Fibroblast of lung (primary cell): ENCODE measurements around the gene CMTR2. TPM values are rescaled to one million over a fixed set of nuclear protein-coding genes. Genes with fewer than 3 reads are reported as not detected.

Experiments
- DNase-seq, 2 donors: peaks; one replicate each; pipeline versions ENCODE4 v3.0.0 to v3.0.0-alpha.2; 2010; ENCODE audit warnings: low read depth in 2 of 2
- H2AFZ ChIP-seq: 2 replicates; pipeline ENCODE4 v1.5.1; 2012; ENCODE audit warnings: low read length, control low read depth, inconsistent platforms
- H3K27ac ChIP-seq: 2 replicates; pipeline ENCODE4 v1.5.1; 2011; ENCODE audit warnings: low read length, control low read depth; ENCODE audit not compliant: insufficient read depth
- H3K27me3 ChIP-seq: 2 replicates; pipeline ENCODE4 v1.5.1; 2011; ENCODE audit warnings: mild to moderate bottlenecking, low read length; ENCODE audit not compliant: control insufficient read depth, insufficient read depth
- H3K36me3 ChIP-seq: 2 replicates; pipeline ENCODE4 v1.5.1; 2011; ENCODE audit warnings: low read length; ENCODE audit not compliant: control insufficient read depth, insufficient read depth
- H3K4me1 ChIP-seq: 2 replicates; pipeline ENCODE4 v1.5.1; 2011; ENCODE audit warnings: low read length; ENCODE audit not compliant: control insufficient read depth, insufficient read depth; ENCODE audit errors: extremely low read depth
- H3K4me2 ChIP-seq: 2 replicates; pipeline ENCODE4 v1.5.1; 2011; ENCODE audit warnings: low read length, control low read depth; ENCODE audit not compliant: insufficient read depth; ENCODE audit errors: extremely low read depth
- H3K4me3 ChIP-seq, 4 experiments: fragments of 200-600 bp in 1 of 4; sonication (generic) in 1 of 4; replicated peaks in 1 of 4; 2 replicates each; pipeline ENCODE4 v1.5.1; 2011 to 2016; ENCODE audit warnings: low read length in 4 of 4, low read depth in 3 of 4, mild to moderate bottlenecking in 3 of 4, control low read depth in 2 of 4, inconsistent platforms in 1 of 4, mixed read lengths in 1 of 4; ENCODE audit not compliant: insufficient read depth in 1 of 4; ENCODE audit errors: control extremely low read depth in 1 of 4
- H3K79me2 ChIP-seq: 2 replicates; pipeline ENCODE4 v1.5.1; 2012; ENCODE audit warnings: mild to moderate bottlenecking, low read length, inconsistent platforms; ENCODE audit not compliant: control insufficient read depth, insufficient read depth
- H3K9ac ChIP-seq: 2 replicates; pipeline ENCODE4 v1.5.1; 2011; ENCODE audit warnings: mild to moderate bottlenecking, low read length, control low read depth; ENCODE audit not compliant: insufficient read depth
- H3K9me3 ChIP-seq: 2 replicates; pipeline ENCODE4 v1.5.1; 2012; ENCODE audit warnings: low read depth, low read length; ENCODE audit not compliant: control insufficient read depth, insufficient read depth
- H4K20me1 ChIP-seq: 2 replicates; pipeline ENCODE4 v1.5.1; 2011; ENCODE audit warnings: low read length; ENCODE audit not compliant: control insufficient read depth, insufficient read depth; ENCODE audit errors: extremely low read depth
- CTCF ChIP-seq, 2 donors: IDR thresholded peaks in 1 of 2; conservative IDR thresholded peaks in 1 of 2; 1 replicate in 1 of 2; 2 replicates in 1 of 2; pipeline ENCODE4 v1.5.1; 2011 to 2012; ENCODE audit warnings: low read length in 2 of 2, control low read depth in 1 of 2, inconsistent platforms in 1 of 2, low read depth in 1 of 2, mild to moderate bottlenecking in 1 of 2
- EZH2 ChIP-seq: IDR thresholded peaks from 2 replicates; pipeline ENCODE4 v1.5.1; 2012; ENCODE audit warnings: low read length, control low read depth, mild to moderate bottlenecking; ENCODE audit errors: missing control alignments
- polyA plus RNA-seq, 2 donors: library from polyadenylated mRNA; depleted of rRNA in 1 of 2; stranded (reverse) in 1 of 2; unstranded in 1 of 2; fragments of >200 nt; gene quantifications; 2 replicates each; pipeline ENCODE4 v1.2.1, GENCODE V29; 2011 to 2012; ENCODE audit warnings: missing spikeins in 1 of 2
- total RNA-seq: library from RNA; depleted of rRNA; stranded (reverse); fragments of >200 nt; gene quantifications from 2 replicates; pipeline ENCODE4 v1.2.1, GENCODE V29; 2014

The CMTR2 gene
- total and polyA plus RNA-seq, 2 donors (not counting 1 experiment from before 2014, with no cell fraction given), result 22.1 to 29.2 TPM

GRCh38 chr16:71244521-71244920, 44.7 kb downstream of the CMTR2 start:
- Histone ChIP-seq H3K4me2 (no peak overlapping the region), H2AFZ (no peak overlapping the region), H3K4me1 (no peaks in the 10 kb centered on the region), H3K9ac (no peak overlapping the region), H4K20me1 (no peaks in the 10 kb centered on the region), H3K79me2 (no peaks in the 10 kb centered on the region), H3K27me3 (no peaks in the 10 kb centered on the region), H3K27ac (no peak overlapping the region), H3K36me3 (no peaks in the 10 kb centered on the region), H3K4me3 (no peak overlapping the region), H3K9me3 (no peaks in the 10 kb centered on the region)
- TF ChIP-seq EZH2 (no peak), CTCF (conservative IDR thresholded peaks at IDR 0.05 in 1 of 2, IDR thresholded peaks at IDR 0.05 in 1 of 2; ENCODE audit: low read depth in 1 of 2, low read length in 2 of 2) (no peak)
- DNase-seq, result no peak

- Histone ChIP-seq H3K27me3 (no peaks in the 10 kb centered on the region), H3K9me3 (no peaks in the 10 kb centered on the region), H3K79me2 (no peaks in the 10 kb centered on the region), H2AFZ (no peak overlapping the region), H3K9ac (no peak overlapping the region), H3K27ac (no peak overlapping the region), H3K4me2 (no peak overlapping the region), H3K4me3 (no peak overlapping the region), H4K20me1 (no peaks in the 10 kb centered on the region), H3K4me1 (no peaks in the 10 kb centered on the region), H3K36me3 (no peaks in the 10 kb centered on the region)
- TF ChIP-seq CTCF (conservative IDR thresholded peaks at IDR 0.05 in 1 of 2, IDR thresholded peaks at IDR 0.05 in 1 of 2; ENCODE audit: low read depth in 1 of 2, low read length in 2 of 2) (no peak), EZH2 (no peak)
- no peak for DNase-seq
Observed at GRCh38 chr16:71242601-71243000, 46.6 kb downstream of the CMTR2 start.

GRCh38 chr16:71242036-71242435, 47.2 kb downstream of the CMTR2 start:
- Histone ChIP-seq H3K9ac (no peak overlapping the region), H3K4me1 (no peaks in the 10 kb centered on the region), H4K20me1 (no peaks in the 10 kb centered on the region), H3K27ac (no peak overlapping the region), H3K27me3 (no peaks in the 10 kb centered on the region), H3K4me2 (no peak overlapping the region), H3K36me3 (no peaks in the 10 kb centered on the region), H3K4me3 (no peak overlapping the region), H3K79me2 (no peaks in the 10 kb centered on the region), H3K9me3 (no peaks in the 10 kb centered on the region), H2AFZ (no peak overlapping the region)
- DNase-seq, result no peak
- TF ChIP-seq CTCF (conservative IDR thresholded peaks at IDR 0.05 in 1 of 2, IDR thresholded peaks at IDR 0.05 in 1 of 2; ENCODE audit: low read depth in 1 of 2, low read length in 2 of 2) (no peak), EZH2 (no peak)

Other genes with a start within 250 kb of the CMTR2 start
- gene HYDIN, start 58.7 kb downstream of the CMTR2 start, total RNA-seq, result 1.3 and 1.7 TPM in 2 replicates
- gene HYDIN, start 58.7 kb downstream of the CMTR2 start, polyA plus RNA-seq, result 0.26 and 0.54 TPM in 2 replicates
- 0.51 and 1.3 TPM in 2 replicates for gene CALB2, start 69.3 kb upstream of the CMTR2 start, total RNA-seq
- 0.58 and 1.2 TPM in 2 replicates for gene CALB2, start 69.3 kb upstream of the CMTR2 start, polyA plus RNA-seq
- gene TLE7, start 152.7 kb upstream of the CMTR2 start, total RNA-seq, result not detected in 2 replicates
- not detected in 2 replicates for gene TLE7, start 152.7 kb upstream of the CMTR2 start, polyA plus RNA-seq
- 14.1 and 24.8 TPM in 2 replicates for gene ZNF23, start 172.8 kb upstream of the CMTR2 start, total RNA-seq
- gene ZNF23, start 172.8 kb upstream of the CMTR2 start, polyA plus RNA-seq, result 11.8 and 12.2 TPM in 2 replicates
- gene ZNF19, start 199.9 kb upstream of the CMTR2 start, total RNA-seq, result 3.3 and 3.9 TPM in 2 replicates
- 1.3 and 1.8 TPM in 2 replicates for gene ZNF19, start 199.9 kb upstream of the CMTR2 start, polyA plus RNA-seq
- not detected in 2 replicates for gene CHST4, start 237.0 kb upstream of the CMTR2 start, total RNA-seq
- not detected in 2 replicates for gene CHST4, start 237.0 kb upstream of the CMTR2 start, polyA plus RNA-seq